ENCODE results near the gene OR4A16.

OR4A16 gene, protein sequence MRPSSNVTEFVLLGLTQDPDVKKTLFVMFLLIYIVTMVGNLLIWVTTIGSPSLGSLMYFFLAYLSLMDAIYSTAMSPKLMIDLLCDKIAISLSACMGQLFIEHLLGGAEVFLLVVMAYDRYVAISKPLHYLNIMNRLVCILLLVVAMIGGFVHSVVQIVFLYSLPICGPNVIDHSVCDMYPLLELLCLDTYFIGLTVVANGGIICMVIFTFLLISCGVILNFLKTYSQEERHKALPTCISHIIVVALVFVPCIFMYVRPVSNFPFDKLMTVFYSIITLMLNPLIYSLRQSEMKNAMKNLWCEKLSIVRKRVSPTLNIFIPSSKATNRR

GRCh38 chr11:55342901-55343300, at the start of gene OR4A16:
OR4A16 (plus strand) TSS chr11:55343201; CDS start chr11:55343201, 0 bp downstream.
- DNase-seq: no peak

GRCh38 chr11:55324500-55324899, 18.5 kb upstream of the OR4A16 start:
- DNase-seq: no peak

GRCh38 chr11:55345306-55345705, 2.3 kb downstream of the OR4A16 start:
- no peak for DNase-seq

DNA sequence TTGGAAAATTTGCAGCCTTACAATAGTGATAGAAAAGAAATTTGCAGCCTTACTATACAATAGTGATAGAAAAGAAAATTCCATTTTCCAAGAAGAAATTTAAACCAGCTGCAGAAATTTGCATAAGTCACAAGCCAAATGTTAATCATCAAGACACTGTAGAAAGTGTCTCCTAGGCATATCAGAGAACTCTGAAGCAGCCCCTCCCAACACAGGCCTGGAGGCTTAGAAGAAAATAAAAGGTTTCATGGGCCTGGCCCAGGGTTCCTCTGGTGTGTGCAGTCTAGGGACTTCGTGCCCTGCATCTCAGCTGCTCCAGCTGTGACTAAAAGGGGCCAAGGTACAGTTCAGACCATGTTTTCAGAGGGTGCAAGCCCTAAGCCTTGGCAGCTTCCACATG, 6.0 kb downstream of the OR4A16 start:
- no peak for DNase-seq

GRCh38 chr11:55357560-55358184, 14.7 kb downstream of the OR4A16 start:
- no peak for DNase-seq

GRCh38 chr11:55367674-55368073, 24.7 kb downstream of the OR4A16 start, which contains the start of gene OR4A15:
OR4A15 (plus strand) TSS chr11:55367974; CDS start chr11:55367974, 0 bp downstream.
- DNase-seq: no peak
